PFSK-1 (cell line): ENCODE data around the gene HECTD2.

Source experiments
- FOXP2 ChIP-seq: optimal IDR thresholded peaks from 2 replicates; pipeline ENCODE3; 2011; ENCODE audit warnings: borderline replicate concordance, control low read depth, inconsistent platforms; ENCODE audit not compliant: insufficient read depth; ENCODE audit errors: extremely low read length, extremely low read depth
- POLR2AphosphoS5 ChIP-seq: IDR thresholded peaks from 2 replicates; pipeline ENCODE4 v1.6.1; 2012; ENCODE audit warnings: low read depth, mild to moderate bottlenecking, control low read depth, low read length, moderate library complexity
- SIN3A ChIP-seq: IDR thresholded peaks from 2 replicates; pipeline ENCODE4 v1.6.1; 2012; ENCODE audit warnings: mild to moderate bottlenecking, low read length, moderate library complexity, borderline replicate concordance; ENCODE audit not compliant: insufficient read depth
- TAF1 ChIP-seq: IDR thresholded peaks from 2 replicates; pipeline ENCODE4 v1.6.1; 2012; ENCODE audit warnings: low read length, control low read depth, borderline replicate concordance; ENCODE audit not compliant: insufficient read depth
- TF ChIP-seq, protein P1 (sequence below), 2 experiments: IDR thresholded peaks; 2 replicates each; pipeline versions ENCODE4 v1.6.1 to v1.8.0; 2011 to 2012; ENCODE audit warnings: low read depth in 2 of 2, low read length in 2 of 2, control low read depth in 1 of 2, inconsistent platforms in 1 of 2, mild to moderate bottlenecking in 1 of 2, moderate library complexity in 1 of 2; ENCODE audit not compliant: insufficient read depth in 1 of 2

DNA sequence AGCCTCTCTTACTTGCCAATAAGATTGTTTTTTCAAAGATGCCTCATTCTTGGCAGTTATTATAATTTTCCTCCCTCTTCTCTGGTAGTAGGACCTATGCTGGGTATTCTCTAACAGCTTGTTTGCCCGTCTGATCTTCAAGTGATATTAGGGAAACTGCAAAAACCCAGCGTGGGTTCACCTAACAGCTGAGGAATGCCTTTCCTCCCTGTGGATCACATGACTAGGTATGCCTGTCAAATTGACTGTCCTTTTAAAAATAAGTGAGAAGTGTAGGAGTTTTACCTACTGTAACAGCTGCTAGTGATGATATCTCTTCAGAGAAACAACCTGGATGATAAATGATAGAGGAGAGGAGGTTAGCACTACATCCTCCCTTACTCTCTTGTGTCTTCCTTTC is 22.0 kb downstream of the HECTD2 start:
- TF ChIP-seq, protein P1, sequence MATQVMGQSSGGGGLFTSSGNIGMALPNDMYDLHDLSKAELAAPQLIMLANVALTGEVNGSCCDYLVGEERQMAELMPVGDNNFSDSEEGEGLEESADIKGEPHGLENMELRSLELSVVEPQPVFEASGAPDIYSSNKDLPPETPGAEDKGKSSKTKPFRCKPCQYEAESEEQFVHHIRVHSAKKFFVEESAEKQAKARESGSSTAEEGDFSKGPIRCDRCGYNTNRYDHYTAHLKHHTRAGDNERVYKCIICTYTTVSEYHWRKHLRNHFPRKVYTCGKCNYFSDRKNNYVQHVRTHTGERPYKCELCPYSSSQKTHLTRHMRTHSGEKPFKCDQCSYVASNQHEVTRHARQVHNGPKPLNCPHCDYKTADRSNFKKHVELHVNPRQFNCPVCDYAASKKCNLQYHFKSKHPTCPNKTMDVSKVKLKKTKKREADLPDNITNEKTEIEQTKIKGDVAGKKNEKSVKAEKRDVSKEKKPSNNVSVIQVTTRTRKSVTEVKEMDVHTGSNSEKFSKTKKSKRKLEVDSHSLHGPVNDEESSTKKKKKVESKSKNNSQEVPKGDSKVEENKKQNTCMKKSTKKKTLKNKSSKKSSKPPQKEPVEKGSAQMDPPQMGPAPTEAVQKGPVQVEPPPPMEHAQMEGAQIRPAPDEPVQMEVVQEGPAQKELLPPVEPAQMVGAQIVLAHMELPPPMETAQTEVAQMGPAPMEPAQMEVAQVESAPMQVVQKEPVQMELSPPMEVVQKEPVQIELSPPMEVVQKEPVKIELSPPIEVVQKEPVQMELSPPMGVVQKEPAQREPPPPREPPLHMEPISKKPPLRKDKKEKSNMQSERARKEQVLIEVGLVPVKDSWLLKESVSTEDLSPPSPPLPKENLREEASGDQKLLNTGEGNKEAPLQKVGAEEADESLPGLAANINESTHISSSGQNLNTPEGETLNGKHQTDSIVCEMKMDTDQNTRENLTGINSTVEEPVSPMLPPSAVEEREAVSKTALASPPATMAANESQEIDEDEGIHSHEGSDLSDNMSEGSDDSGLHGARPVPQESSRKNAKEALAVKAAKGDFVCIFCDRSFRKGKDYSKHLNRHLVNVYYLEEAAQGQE (IDR thresholded peaks at IDR 0.05; ENCODE audit: insufficient read depth in 1 of 2, low read depth in 2 of 2, low read length in 2 of 2), result no peak
- TF ChIP-seq POLR2AphosphoS5 (no peak), TAF1 (no peak), SIN3A (no peak), FOXP2 (no peak)
